Body of pancreas (tissue), 4 donors: ENCODE results near the gene NOTCH4.

Source experiments
- CTCF ChIP-seq, 7 experiments: fragments of 450-650 bp in 4 of 7; fragments of 200-600 bp in 3 of 7; sonication (generic) in 3 of 7; IDR thresholded peaks; one replicate each; pipeline ENCODE4 v1.5.1; 2016 to 2019; ENCODE audit warnings: antibody characterized with exemption in 7 of 7
- POLR2A ChIP-seq, 3 donors: fragments of 450-650 bp; IDR thresholded peaks; one replicate each; pipeline ENCODE4 v1.6.1; 2016; ENCODE audit warnings: antibody characterized with exemption in 3 of 3, mild to moderate bottlenecking in 2 of 3

- no peak for TF ChIP-seq CTCF (IDR thresholded peaks at IDR 0.05)
- no peak for TF ChIP-seq POLR2A (IDR thresholded peaks at IDR 0.05)
These were observed 34.2 kb downstream of the NOTCH4 start for GRCh38 chr6:32189742-32190053.
